SK-N-MC (cell line): ENCODE data around the gene SPTBN2.
A peak's percentile ranks its signal among the peaks of the same experiment; 100 is the strongest.

Source experiments
- EZH2 ChIP-seq: fragments of 200-600 bp; sonication (generic); IDR thresholded peaks from one replicate; pipeline ENCODE4 v1.6.1; 2017; ENCODE audit warnings: antibody characterized with exemption
- FOXP2 ChIP-seq: optimal IDR thresholded peaks from 2 replicates; pipeline ENCODE3; 2011; ENCODE audit warnings: mild to moderate bottlenecking, moderate library complexity; ENCODE audit not compliant: insufficient read depth; ENCODE audit errors: extremely low read length, control extremely low read depth
- POLR2AphosphoS5 ChIP-seq: IDR thresholded peaks from 2 replicates; pipeline ENCODE4 v1.6.1; 2012; ENCODE audit warnings: mild to moderate bottlenecking, low read depth, low read length, borderline replicate concordance

GRCh38 chr11:66727282-66728037, 1.6 kb downstream of the SPTBN2 start:
- TF ChIP-seq EZH2 = no peak
- peak; percentile 15; the same call in 1 of the 2 replicates for TF ChIP-seq POLR2AphosphoS5
- no peak for TF ChIP-seq FOXP2
